RKO (cell line): ENCODE measurements around the gene OSBPL10.
"Not testable (repeated sequence)": the region's sequence is repeated elsewhere in the genome, so short reads cannot be mapped to it uniquely, and the experiment has no call there.

Experiments
- DNase-seq: peaks from one replicate; pipeline ENCODE4 v3.0.0-alpha.2; 2016; ENCODE audit warnings: low spot score

Gene OSBPL10

GRCh38 chr3:31810991-31811433, 170.1 kb downstream of the OSBPL10 start:
- DNase-seq, result no peak

- no peak for DNase-seq
Measured at GRCh38 chr3:31808143-31808720, 172.8 kb downstream of the OSBPL10 start.

GRCh38 chr3:31804251-31805051, 176.6 kb downstream of the OSBPL10 start:
- DNase-seq, result no peak

GRCh38 chr3:31802981-31803740, 177.9 kb downstream of the OSBPL10 start:
- no peak for DNase-seq

GRCh38 chr3:31800436-31800835, 180.6 kb downstream of the OSBPL10 start:
- no peak for DNase-seq

GRCh38 chr3:31798840-31799239, 182.2 kb downstream of the OSBPL10 start:
- DNase-seq, result no peak

GRCh38 chr3:31793821-31794220, 187.2 kb downstream of the OSBPL10 start:
- no peak for DNase-seq

- DNase-seq, result no peak
Measured at GRCh38 chr3:31791090-31791430, 190.0 kb downstream of the OSBPL10 start.

- no peak for DNase-seq
Measured at GRCh38 chr3:31790193-31791089, 190.6 kb downstream of the OSBPL10 start.

GRCh38 chr3:31789429-31789828, 191.6 kb downstream of the OSBPL10 start:
- no peak for DNase-seq

GRCh38 chr3:31785734-31786133, 195.3 kb downstream of the OSBPL10 start:
- DNase-seq, result no peak

GRCh38 chr3:31785286-31785685, 195.8 kb downstream of the OSBPL10 start:
- DNase-seq, result no peak

- not testable (repeated sequence) for DNase-seq
Measured at GRCh38 chr3:31783851-31784250, 197.2 kb downstream of the OSBPL10 start.

- DNase-seq, result not testable (repeated sequence)
Measured at GRCh38 chr3:31782306-31782705, 198.8 kb downstream of the OSBPL10 start.

GRCh38 chr3:31779514-31779913, 201.5 kb downstream of the OSBPL10 start:
- no peak for DNase-seq

GRCh38 chr3:31777887-31778286, 203.2 kb downstream of the OSBPL10 start:
- DNase-seq, result no peak

- peak; percentile 44 for DNase-seq
Measured at GRCh38 chr3:31777092-31777491, 204.0 kb downstream of the OSBPL10 start.

GRCh38 chr3:31776016-31776415, 205.0 kb downstream of the OSBPL10 start:
- no peak for DNase-seq

- no peak for DNase-seq
Measured at GRCh38 chr3:31775383-31775782, 205.7 kb downstream of the OSBPL10 start.

- no peak for DNase-seq
Measured at GRCh38 chr3:31772758-31773473, 208.1 kb downstream of the OSBPL10 start.

- DNase-seq, result no peak
Measured at GRCh38 chr3:31772272-31772671, 208.8 kb downstream of the OSBPL10 start.
